ENCODE results near the gene NTN3. TPM values are rescaled to one million over a fixed set of nuclear protein-coding genes. Genes with fewer than 3 reads are reported as not detected.
A peak's percentile ranks its signal among the peaks of the same experiment; 100 is the strongest.

NTN3 gene
- total and polyA plus RNA-seq, 2 donors from 2014 or later, result 0.28 TPM; not detected in 1

DNA sequence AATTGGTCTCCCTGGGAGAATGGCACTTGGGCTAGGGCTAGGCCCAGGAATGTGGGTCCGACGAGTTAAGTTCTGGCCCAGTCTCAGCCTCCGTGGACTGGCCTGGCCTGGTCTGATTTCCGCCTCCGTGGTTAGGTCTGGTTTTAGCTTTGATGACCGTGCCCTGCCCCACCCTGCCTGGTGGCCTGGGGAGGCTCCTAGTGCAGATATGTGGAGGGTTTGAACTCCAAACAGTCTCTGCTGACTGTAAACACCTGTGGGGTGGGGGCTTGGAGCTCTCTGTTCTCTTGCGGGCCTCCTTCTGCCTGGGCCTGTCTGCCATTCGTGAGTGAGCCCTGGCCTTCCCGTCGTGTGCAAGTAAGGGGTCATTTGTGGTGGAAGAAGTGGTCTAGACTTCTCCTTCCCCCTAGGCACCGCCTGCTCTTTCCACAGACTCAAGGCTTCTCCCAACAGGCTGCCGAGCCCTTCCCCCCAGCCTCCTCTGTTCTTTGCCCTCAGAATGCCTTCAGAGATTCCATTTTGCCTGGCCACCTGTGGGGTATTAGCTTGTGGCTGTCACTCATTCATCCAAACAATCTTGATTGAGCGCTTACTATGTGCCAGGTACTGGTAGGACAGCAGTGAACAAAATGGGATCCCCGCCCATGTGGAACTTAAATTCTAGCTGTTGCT, 44.2 kb downstream of the NTN3 start:
- Histone ChIP-seq H3K27ac (ENCODE audit: low read depth in 2 of 2, low read length in 2 of 2) (peak overlapping the region; percentile 99), H3K27me3 (ENCODE audit: control insufficient read depth, insufficient read depth, low read length) (no peaks in the 10 kb centered on the region), H3K4me1 (ENCODE audit: control insufficient read depth in 2 of 3, insufficient read depth in 2 of 3, low read depth in 1 of 3, low read length in 3 of 3) (peaks cover 0 to 64% (median 30%) of the 10 kb centered on the region in 3 donors), H3K9me3 (ENCODE audit: control insufficient read depth in 2 of 3, insufficient read depth in 1 of 3, low read length in 3 of 3) (no peaks in the 10 kb centered on the region), H3K4me3 (ENCODE audit: low read length in 3 of 3) (peak overlapping the region; percentile 81 to 91 (median 83)), H3K36me3 (ENCODE audit: control insufficient read depth in 2 of 3, insufficient read depth in 3 of 3, low read length in 3 of 3) (peaks cover 0 to 14% (median 0%) of the 10 kb centered on the region in 3 donors), H3K9ac (ENCODE audit: low read length in 3 of 3) (peak overlapping the region; percentile 75 to 97 (median 79))
- no peak for FAIRE-seq
- intact Hi-C loops (cut with DNase I), result no loop called here
- peak in 2 of 5 donors; percentile 50 to 76 for DNase-seq
- no peak for TF ChIP-seq CTCF (IDR thresholded peaks at IDR 0.05; ENCODE audit: borderline replicate concordance, extremely low read depth, insufficient read depth)

DNA sequence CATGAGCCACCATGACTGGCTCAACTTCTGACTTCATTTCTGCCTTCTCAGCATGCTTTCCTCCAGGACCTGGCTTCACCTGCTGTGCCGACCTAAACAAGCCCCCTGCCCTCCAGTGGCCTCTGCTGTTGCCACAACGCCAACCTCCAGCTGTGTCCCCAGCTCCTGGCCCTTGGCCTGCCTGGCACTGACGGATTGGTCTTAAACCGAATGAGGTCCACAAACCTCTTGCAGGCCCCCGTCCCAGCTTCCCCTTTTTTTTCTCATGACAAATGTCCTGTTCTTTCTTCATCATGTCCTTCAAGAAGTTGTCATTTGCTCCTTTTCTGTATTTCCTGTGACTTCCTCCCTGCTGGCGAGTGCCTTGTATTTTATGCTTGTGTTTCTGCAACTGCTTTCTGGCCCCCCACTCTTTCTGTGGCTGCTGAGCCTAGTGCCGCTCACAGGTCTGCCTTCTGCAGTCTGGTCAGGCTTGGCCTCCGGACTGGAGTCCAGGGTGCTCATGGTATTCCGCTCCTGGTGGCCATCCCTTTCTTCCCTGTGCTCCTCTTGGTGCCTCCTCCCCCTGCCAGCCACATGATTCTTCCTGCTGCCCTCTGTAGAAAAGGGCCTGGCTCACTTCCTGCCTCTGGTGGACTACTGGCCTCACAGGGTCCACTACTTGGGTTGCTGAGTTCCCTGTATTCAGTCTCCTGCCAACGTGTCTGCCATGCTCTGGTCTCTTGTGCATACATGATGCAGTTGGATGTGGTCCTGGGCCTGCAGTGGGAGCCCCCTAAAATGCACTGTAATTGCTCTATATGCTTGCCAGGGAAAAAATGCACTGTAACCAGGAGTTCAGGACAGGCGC, 45.5 kb downstream of the NTN3 start:
- Histone ChIP-seq H3K4me3 (ENCODE audit: low read length in 3 of 3) (peak overlapping the region; percentile 12 to 91 (median 83)), H3K4me1 (ENCODE audit: control insufficient read depth in 2 of 3, insufficient read depth in 2 of 3, low read depth in 1 of 3, low read length in 3 of 3) (peaks cover 0 to 66% (median 29%) of the 10 kb centered on the region in 3 donors)
- no peak for TF ChIP-seq CTCF (IDR thresholded peaks at IDR 0.05; ENCODE audit: borderline replicate concordance, extremely low read depth, insufficient read depth)

DNA sequence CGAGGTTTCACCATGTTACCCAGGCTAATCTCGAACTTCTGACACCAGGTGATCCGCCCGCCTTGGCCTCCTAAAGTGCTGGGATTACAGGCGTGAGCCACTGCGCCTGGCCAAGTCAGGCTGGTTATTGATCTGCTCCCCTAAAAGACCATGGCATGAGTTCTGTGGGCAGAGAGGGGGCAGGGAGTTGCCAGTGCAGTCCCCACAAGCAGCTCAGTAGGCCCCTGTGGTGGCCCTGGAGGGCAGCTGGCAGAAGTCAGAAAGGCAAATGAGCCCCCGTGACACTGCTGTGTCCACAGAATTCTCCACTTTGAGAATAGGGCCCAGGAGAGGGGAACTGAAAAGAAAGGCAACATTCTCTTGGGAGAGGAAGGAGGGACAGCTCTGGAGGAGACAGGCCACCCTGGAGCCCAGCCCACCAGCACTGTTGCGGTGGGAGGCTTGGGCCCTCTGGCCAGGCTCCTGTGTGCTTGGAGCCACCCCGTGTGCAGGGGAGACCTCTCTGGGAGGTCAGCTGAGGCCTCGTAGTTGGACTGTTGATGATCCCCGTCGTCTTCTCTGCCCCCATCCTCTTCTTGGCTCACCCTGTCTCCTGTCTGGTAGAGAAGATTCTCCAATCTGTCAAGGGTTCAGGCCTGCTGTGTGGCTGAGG, 47.0 kb downstream of the NTN3 start:
- Histone ChIP-seq H3K36me3 (ENCODE audit: control insufficient read depth in 2 of 3, insufficient read depth in 3 of 3, low read length in 3 of 3) (peaks cover 0 to 14% (median 0%) of the 10 kb centered on the region in 3 donors), H3K4me3 (ENCODE audit: low read length in 3 of 3) (peak overlapping the region in 1 of 3 donors; percentile 91), H3K27ac (ENCODE audit: low read depth in 2 of 2, low read length in 2 of 2) (no peak overlapping the region), H3K9ac (ENCODE audit: low read length in 3 of 3) (peak overlapping the region in 1 of 3 donors; percentile 34), H3K4me1 (ENCODE audit: control insufficient read depth in 2 of 3, insufficient read depth in 2 of 3, low read depth in 1 of 3, low read length in 3 of 3) (peaks cover 0 to 53% (median 15%) of the 10 kb centered on the region in 3 donors), H3K27me3 (ENCODE audit: control insufficient read depth, insufficient read depth, low read length) (no peaks in the 10 kb centered on the region), H3K9me3 (ENCODE audit: control insufficient read depth in 2 of 3, insufficient read depth in 1 of 3, low read length in 3 of 3) (no peaks in the 10 kb centered on the region)
- intact Hi-C loops (cut with DNase I), result no loop called here
- no peak for TF ChIP-seq CTCF (IDR thresholded peaks at IDR 0.05; ENCODE audit: borderline replicate concordance, extremely low read depth, insufficient read depth)
- FAIRE-seq (no peak), DNase-seq (peak in 1 of 5 donors; percentile 55)

More for the DNA sequence above, 45.5 kb downstream of the NTN3 start:
- H3K27ac ChIP-seq (ENCODE audit: low read depth in 2 of 2, low read length in 2 of 2), result peak overlapping the region; percentile 33 to 99
- no peaks in the 10 kb centered on the region for H3K9me3 ChIP-seq (ENCODE audit: control insufficient read depth in 2 of 3, insufficient read depth in 1 of 3, low read length in 3 of 3)
- H3K9ac ChIP-seq (ENCODE audit: low read length in 3 of 3), result peak overlapping the region in 2 of 3 donors; percentile 39 to 97
- DNase-seq (peak in 1 of 5 donors; percentile 70), FAIRE-seq (no peak)
- no peaks in the 10 kb centered on the region for H3K27me3 ChIP-seq (ENCODE audit: control insufficient read depth, insufficient read depth, low read length)
- H3K36me3 ChIP-seq (ENCODE audit: control insufficient read depth in 2 of 3, insufficient read depth in 3 of 3, low read length in 3 of 3), result peaks cover 0 to 14% (median 0%) of the 10 kb centered on the region in 3 donors
- intact Hi-C loops (cut with DNase I), result no loop called here

Measured in kidney (tissue), 14 donors.